HL-60 (cell line): ENCODE measurements around the gene YJU2.

Experiments used
- CTCF ChIP-seq: IDR thresholded peaks from one replicate; pipeline ENCODE4 v1.5.1; 2011; ENCODE audit warnings: low read length, control low read depth, inconsistent platforms; ENCODE audit not compliant: insufficient read depth
- POLR2AphosphoS5 ChIP-seq: IDR thresholded peaks from 2 replicates; pipeline ENCODE4 v1.6.1; 2012; ENCODE audit warnings: low read depth

GRCh38 chr19:4198467-4199126 lies 48.3 kb upstream of the YJU2 start:
- no peak for TF ChIP-seq CTCF
- TF ChIP-seq POLR2AphosphoS5 = no peak
